WTC11 (cell line): ENCODE results near the gene WTAP.

Experiments
- ELF4 ChIP-seq: sonication (generic); formaldehyde crosslinking; IDR thresholded peaks from 2 replicates; pipeline ENCODE4 v1.8.1; 2022; ENCODE audit warnings: low read depth, mild to moderate bottlenecking, moderate library complexity, missing genetic modification reagents
- TF ChIP-seq, protein P1 (sequence below): fragments of 200-600 bp; IDR thresholded peaks from 2 replicates; pipeline ENCODE4 v1.8.0; 2022; ENCODE audit warnings: antibody characterized with exemption

DNA sequence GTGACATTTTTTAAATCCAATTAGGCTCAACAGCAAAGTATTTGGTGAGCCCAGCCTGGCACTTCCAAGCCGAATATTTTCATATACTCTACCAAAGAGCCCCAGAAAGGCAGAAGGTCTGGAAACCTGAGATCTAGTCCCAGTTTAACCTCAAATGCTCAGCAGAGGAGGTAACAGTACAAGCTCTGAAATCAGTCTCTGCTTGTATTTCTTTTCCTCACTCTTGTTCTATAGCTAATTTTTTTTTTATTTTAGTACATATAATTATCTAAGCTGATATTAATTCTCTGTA lies 43.3 kb upstream of the WTAP start:
- TF ChIP-seq, protein P1, sequence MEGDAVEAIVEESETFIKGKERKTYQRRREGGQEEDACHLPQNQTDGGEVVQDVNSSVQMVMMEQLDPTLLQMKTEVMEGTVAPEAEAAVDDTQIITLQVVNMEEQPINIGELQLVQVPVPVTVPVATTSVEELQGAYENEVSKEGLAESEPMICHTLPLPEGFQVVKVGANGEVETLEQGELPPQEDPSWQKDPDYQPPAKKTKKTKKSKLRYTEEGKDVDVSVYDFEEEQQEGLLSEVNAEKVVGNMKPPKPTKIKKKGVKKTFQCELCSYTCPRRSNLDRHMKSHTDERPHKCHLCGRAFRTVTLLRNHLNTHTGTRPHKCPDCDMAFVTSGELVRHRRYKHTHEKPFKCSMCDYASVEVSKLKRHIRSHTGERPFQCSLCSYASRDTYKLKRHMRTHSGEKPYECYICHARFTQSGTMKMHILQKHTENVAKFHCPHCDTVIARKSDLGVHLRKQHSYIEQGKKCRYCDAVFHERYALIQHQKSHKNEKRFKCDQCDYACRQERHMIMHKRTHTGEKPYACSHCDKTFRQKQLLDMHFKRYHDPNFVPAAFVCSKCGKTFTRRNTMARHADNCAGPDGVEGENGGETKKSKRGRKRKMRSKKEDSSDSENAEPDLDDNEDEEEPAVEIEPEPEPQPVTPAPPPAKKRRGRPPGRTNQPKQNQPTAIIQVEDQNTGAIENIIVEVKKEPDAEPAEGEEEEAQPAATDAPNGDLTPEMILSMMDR: no peak
- TF ChIP-seq ELF4: no peak
